Measurements from ENCODE around the gene TMEM184A. TPM values are rescaled to one million over a fixed set of nuclear protein-coding genes. Genes with fewer than 3 reads are reported as not detected.

Gene TMEM184A
- total and polyA plus RNA-seq, 8 donors = 1.00 to 9.7 (median 2.4) TPM

DNA sequence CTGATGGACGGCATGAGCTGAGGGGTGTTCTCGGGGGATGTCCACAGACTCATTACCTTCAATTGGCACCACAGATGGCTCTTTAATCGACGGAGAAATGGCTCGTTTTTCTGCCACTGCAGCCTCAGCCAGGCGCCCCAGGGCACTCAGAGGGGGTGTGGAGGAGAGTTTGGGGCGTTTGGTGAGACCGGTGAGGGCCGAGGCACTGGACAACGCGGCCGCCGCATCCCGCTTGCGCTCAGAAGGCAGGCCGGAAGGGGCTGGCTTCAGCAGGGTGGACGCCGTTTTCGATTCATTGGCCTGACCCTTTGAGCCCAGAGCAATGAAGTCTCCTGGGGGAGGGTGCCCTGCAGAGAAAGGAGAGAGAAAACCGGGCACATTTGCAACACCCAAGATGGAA, 53.2 kb downstream of the TMEM184A start:
- Histone ChIP-seq H3K9me3 (no peaks in the 10 kb centered on the region), H3K4me3 (peak overlapping the region in 1 of 2 donors; percentile 100), H3K4me1 (peaks cover 8 to 43% of the 10 kb centered on the region in 2 donors), H3K27me3 (no peaks in the 10 kb centered on the region), H3K27ac (no peak overlapping the region), H3K36me3 (peaks cover 0 to 52% of the 10 kb centered on the region in 2 donors)
- intact Hi-C loops (cut with DNase I) = no loop called here
- ATAC-seq (no peak), DNase-seq (peak in 1 of 4 donors; percentile 62)
- TF ChIP-seq, protein P1, sequence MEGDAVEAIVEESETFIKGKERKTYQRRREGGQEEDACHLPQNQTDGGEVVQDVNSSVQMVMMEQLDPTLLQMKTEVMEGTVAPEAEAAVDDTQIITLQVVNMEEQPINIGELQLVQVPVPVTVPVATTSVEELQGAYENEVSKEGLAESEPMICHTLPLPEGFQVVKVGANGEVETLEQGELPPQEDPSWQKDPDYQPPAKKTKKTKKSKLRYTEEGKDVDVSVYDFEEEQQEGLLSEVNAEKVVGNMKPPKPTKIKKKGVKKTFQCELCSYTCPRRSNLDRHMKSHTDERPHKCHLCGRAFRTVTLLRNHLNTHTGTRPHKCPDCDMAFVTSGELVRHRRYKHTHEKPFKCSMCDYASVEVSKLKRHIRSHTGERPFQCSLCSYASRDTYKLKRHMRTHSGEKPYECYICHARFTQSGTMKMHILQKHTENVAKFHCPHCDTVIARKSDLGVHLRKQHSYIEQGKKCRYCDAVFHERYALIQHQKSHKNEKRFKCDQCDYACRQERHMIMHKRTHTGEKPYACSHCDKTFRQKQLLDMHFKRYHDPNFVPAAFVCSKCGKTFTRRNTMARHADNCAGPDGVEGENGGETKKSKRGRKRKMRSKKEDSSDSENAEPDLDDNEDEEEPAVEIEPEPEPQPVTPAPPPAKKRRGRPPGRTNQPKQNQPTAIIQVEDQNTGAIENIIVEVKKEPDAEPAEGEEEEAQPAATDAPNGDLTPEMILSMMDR (IDR thresholded peaks at IDR 0.05) = no peak

DNA sequence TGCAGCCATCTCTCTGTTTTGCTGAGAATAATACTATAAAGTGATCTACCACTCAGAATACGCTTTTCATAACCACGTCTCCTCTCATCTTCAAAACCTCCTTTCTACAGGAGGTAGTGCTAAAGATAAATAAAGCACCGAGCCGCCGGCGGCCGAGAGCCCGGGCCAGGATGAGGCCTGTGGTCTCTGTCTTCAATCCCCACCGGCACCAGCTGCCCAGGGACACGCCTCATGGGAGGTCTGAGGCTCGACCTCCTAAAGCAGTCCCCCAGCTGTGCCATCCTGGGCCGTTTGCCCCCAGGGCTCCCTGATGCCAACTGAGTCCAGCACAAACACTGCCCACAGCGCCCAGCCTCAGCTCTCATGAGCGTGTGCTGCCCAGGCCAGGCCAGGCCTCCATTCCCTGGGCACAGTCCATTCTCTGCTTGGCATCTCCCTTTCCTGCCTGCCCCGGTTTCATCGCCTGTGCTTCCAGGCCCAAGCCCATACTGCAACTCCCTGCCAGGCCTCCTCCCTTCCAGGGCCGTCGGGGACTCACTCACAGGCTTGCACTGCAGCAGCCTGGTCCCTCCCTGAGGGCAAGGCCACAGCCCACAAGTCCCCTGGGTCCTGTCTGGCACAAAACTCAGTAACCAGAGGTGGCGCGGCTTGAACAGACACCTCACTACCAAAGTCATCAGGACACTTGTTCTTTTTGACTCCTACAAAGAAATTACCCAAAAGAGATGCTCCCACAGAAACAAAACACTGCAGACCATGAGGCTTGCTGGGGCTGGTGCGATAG, 54.3 kb downstream of the TMEM184A start:
- Histone ChIP-seq H3K27ac (no peak overlapping the region), H3K4me1 (peaks cover 8 to 38% of the 10 kb centered on the region in 2 donors), H3K36me3 (peaks cover 0 to 64% of the 10 kb centered on the region in 2 donors), H3K27me3 (no peaks in the 10 kb centered on the region), H3K9me3 (no peaks in the 10 kb centered on the region), H3K4me3 (no peak overlapping the region)
- DNase-seq (peak in 1 of 4 donors; percentile 61), ATAC-seq (no peak)
- intact Hi-C loops (cut with DNase I) = no loop called here
- TF ChIP-seq, protein P1 (IDR thresholded peaks at IDR 0.05) = no peak

- Histone ChIP-seq H3K4me3 (no peak overlapping the region), H3K27me3 (no peaks in the 10 kb centered on the region), H3K36me3 (peaks cover 0 to 78% of the 10 kb centered on the region in 2 donors), H3K27ac (no peak overlapping the region), H3K4me1 (peaks cover 8 to 27% of the 10 kb centered on the region in 2 donors), H3K9me3 (no peaks in the 10 kb centered on the region)
- intact Hi-C loops (cut with DNase I) = no loop called here
- ATAC-seq (no peak), DNase-seq (peak in 1 of 4 donors; percentile 55)
- TF ChIP-seq, protein P1 (IDR thresholded peaks at IDR 0.05) = no peak
Measured at GRCh38 chr7:1500064-1500807, 55.8 kb downstream of the TMEM184A start.

- H3K27me3 ChIP-seq = no peaks in the 10 kb centered on the region
- peaks cover 0 to 85% of the 10 kb centered on the region in 2 donors for H3K36me3 ChIP-seq
- H3K9me3 ChIP-seq = no peaks in the 10 kb centered on the region
- H3K27ac ChIP-seq = no peak overlapping the region
- no peak overlapping the region for H3K4me3 ChIP-seq
- peaks cover 8 to 20% of the 10 kb centered on the region in 2 donors for H3K4me1 ChIP-seq
- no peak for ATAC-seq
- no peak for DNase-seq
- TF ChIP-seq, protein P1 (IDR thresholded peaks at IDR 0.05) = no peak
- intact Hi-C loops (cut with DNase I) = no loop called here
Measured at GRCh38 chr7:1499367-1500029, 56.5 kb downstream of the TMEM184A start.
